GM19099 (cell line): ENCODE results near the gene TUBGCP2.

ENCODE experiments used
- POLR2A ChIP-seq: IDR thresholded peaks from 3 replicates; pipeline ENCODE4 v1.6.1; 2011; ENCODE audit warnings: low read depth; ENCODE audit not compliant: insufficient read length; ENCODE audit errors: extremely low read depth

The TUBGCP2 gene

DNA sequence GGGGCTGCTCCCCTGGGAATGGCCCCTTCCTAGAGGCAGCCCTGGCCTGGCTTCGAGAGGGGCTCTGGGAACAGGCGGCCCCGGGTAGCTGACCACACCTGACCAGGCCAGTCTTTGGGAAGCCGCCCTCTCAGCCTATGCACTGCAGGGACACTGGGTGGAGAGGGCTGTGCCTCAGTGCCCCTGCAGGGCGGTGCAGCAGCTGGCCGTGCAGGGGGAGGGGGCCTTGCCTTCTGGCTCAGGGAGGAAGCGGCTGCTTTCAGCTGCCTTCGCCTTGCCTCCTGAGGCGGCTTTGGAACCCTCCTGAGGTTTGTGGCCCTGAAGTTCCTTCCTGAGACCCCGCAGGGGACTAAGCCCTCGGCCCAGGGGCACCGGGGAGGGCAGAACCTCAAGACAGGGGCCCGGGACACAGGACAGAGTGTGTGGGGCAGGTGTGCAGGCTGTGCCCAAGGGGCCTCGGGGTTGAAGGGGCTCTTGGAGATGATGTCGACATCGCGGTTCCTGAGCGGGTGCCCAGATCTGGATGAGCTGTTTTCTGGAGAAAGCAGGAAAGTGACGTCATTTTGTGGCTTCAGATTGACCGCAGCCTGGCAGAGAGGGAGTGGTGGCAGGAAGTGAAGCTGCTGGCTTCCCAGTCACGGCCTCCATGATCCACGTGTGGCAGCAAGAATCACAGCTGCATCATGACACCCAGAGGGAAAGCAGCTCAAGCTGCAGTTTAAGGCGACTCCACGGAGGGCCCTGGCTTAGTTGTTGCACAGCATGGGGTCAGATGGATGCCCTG lies 49.7 kb downstream of the TUBGCP2 start:
- no peak for TF ChIP-seq POLR2A

DNA sequence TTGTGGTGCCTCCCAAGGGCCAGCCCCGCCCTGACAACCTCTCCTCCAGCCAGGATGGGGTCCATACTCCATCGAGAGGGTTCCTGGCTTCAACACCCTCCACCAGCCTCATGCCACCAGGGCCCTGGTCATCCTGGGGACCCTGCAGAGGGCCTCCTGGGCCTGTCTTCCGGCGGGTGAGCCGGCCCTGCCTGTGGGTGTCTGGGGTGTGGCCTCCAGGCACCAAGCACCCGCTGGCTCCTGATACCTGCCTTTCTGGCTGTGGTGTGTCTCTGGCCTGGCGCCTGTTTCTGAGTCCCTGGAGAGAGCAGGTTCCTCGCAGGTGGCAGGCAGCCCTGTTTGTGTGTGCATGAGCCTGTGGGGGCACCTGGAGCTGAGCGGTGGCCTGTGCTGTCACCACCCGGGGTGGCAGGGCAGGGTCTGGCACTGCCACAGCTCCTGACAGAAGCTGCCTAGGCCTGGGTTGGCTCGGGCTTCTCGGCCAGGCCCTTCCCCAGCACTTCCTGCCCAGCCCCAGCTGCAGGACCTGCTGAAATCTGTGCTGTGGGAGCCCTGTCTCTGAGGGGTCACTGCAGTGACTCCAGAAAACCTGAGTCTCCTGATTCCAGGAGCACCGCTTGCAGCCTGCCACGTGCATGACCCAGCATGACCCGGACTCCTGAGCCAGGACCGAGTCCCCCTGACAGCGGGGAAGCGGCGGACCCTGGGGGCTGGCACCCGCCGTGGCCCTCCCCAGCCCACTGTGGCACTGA lies 50.4 kb downstream of the TUBGCP2 start:
- TF ChIP-seq POLR2A, result no peak

DNA sequence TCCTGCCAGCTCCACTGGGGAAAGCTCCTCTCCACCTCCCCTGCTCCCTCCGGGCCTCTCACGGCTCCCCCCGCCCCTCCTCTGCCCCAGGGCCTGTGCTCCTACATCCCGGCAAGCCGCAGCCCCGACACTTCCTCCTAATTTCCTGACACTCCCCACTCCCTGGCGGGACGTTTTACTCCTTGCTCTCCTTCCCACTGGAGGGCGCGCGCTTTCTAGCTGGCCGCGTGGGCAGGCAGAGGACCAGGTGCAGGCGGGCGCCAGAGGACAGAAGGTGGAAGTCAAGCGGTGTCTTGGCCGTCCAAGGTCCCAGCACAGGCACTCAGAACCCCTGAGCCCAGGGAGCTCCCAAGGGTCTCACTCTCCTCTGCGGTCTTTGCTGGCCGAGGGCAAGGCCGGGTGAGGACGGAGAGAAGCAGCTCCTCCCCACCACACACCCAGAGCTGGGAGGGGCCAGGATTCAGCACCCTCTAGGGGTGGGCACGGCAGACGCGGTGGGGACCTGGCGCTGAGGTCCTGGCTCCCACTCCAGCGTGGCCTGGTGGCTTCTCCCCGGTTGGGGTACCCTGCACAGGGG lies 51.1 kb downstream of the TUBGCP2 start:
- no peak for TF ChIP-seq POLR2A

DNA sequence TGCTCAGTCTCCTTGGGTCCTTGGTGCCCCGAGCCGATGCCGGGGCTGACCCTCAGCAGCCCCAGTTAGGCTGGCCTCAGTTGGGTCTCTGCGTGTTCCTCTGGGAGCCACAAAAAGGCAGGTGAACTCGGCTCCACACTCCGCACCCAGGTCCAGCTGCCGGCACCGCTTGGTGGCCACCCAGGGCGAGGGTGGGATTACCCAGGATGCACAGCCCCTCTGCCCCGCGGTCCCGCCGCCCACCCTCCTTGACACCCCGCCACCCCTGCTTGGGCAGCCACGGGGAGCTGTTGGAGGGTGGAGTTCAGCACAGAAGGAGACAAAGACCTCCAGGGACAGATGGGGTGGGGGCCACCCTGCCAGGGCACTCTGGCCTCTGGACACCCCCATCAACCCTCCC lies 53.3 kb downstream of the TUBGCP2 start:
- TF ChIP-seq POLR2A, result no peak

DNA sequence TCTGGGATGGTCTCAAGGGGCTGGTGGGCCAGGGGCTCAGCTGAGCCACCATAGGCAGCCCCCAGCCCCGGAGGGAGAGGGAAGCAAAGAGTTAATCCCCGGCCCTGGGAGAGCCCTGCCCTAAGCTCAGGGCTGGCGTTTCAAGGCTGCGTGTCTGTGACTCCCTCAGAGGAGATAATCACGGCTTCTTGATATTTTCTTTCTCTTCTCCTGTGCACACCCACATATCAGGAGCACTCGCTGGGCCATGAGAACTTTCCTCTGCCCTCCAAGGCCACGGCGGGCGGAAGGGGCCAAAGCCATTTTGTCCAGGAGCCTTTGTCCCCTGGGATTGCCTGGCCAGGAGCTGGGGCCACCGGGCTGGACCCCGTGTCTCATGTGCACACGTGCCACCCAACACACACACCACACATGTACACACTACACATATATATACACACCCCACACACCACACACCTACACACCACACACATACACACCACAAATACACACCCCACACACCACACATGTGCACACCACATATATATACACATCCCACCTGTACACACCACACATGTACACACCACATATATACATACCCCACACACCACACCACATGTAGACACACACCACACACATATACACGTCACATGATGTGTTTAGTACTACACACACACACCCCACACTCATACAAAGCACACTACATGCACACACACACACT lies 54.1 kb downstream of the TUBGCP2 start:
- no peak for TF ChIP-seq POLR2A

DNA sequence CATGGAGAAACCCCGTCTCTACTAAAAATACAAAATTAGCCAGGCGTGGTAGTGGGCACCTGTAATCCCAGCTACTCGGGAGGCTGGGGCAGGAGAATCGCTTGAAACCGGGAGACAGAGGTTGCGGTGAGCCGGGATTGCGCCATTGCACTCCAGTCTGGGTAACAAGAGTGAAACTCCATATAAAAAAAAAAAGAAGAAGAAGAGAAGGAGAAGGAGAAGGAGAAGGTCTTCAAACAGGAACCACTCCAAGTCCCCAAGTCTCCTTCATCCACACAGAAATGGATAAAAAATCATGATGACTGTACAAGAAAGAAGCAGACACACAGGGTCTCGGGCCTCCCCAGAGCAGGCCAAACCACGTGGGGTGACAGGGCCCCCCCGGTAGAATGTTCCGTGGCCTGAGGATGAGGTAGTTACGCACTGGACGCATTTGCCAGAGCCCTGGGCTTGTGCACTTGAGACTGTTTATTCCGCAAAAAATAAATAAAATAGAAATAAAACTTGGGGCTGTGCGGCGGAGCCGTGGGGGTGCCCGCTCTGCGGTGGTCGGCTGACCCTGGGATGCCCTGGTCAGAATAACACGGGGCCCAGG lies 55.2 kb downstream of the TUBGCP2 start:
- TF ChIP-seq POLR2A, result no peak

DNA sequence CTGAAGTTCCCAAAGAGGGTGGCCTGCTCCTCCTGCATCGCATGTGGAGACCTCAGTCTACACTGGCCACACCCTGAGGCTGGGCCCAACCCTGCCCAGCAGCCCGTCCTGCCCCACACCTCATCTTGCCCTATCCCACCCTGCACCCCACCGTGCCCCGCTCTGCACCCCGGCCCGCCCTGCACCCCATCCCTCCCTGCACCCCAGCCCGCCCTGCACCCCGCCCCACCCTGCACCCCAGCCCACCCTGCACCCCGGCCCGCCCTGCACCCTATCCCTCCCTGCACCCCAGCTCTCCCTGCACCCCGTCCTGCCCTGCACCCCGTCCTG lies 56.5 kb downstream of the TUBGCP2 start:
- TF ChIP-seq POLR2A, result no peak

DNA sequence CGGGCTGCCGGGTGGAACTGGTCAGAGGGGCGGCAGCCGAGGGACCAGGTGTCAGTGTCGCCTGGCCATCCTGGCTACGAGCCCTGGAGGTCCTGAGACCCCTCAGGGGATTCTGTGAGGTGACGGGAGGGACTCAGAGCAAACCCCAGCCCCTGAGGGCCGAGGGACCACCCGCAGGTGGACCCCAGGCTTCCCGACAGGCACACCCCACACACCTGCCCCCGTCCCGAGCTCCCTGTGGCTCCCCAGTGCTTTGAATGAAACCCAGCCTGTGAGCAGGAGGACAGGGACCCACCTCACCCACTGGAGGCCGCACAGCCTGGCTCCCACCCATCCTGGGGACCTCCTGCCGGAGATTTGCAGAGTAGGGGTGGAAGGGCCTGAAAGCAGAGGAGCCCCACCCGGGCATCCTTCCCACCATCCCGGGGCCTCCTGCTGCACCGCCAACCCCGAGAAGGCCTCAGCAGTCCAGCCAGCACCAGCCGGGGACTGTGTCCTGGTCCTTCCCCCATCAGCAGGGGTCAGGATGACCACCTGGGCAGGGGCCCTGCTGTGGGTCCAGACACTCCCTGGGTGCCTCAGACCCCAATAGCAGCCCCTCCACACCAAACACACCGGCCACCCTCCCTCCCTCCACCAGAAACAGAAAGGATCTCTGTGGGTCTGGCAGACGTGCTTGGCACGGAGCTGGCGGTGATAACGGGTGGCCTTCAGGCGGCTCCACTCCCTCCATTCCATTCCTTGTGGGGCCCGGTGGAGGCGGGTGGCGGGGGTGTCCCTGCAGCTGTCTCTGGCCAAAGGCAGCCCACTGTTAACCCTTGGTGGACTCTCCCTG lies 57.1 kb downstream of the TUBGCP2 start:
- TF ChIP-seq POLR2A, result no peak

DNA sequence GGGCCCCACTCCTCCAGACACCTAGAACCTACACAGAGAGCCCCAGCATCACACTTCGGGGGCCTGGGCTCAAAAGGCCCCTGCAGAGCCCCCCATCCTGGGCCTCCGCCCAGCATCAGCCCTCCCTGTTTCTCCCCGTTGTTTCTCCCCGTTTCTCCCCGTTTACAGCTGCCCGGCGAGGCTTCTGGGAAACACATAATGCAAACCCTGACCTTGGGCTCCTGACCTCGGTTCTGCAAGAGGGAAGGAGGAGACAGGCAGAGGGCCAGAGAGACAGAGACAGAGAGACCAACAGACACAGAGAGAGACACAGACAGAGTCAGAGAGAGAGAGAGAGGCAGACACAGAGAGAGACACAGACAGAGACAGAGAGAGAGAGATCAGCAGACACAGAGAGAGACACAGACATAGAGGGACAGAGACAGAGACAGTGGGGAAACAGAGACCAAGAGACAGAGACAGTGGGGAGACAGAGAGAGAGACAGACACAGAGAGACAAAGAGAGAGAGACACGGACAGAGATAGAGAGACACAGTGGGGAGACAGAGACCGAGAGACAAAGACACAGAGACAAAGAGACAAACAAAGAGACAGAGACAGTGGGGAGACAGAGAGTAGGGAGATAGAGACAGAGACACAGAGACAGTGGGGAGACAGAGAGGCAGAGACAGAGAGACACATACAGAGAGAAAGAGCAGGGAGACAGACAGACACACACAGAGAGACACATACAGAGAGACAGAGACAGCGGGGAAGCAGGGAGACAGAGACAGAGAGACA lies 58.5 kb downstream of the TUBGCP2 start:
- no peak for TF ChIP-seq POLR2A

DNA sequence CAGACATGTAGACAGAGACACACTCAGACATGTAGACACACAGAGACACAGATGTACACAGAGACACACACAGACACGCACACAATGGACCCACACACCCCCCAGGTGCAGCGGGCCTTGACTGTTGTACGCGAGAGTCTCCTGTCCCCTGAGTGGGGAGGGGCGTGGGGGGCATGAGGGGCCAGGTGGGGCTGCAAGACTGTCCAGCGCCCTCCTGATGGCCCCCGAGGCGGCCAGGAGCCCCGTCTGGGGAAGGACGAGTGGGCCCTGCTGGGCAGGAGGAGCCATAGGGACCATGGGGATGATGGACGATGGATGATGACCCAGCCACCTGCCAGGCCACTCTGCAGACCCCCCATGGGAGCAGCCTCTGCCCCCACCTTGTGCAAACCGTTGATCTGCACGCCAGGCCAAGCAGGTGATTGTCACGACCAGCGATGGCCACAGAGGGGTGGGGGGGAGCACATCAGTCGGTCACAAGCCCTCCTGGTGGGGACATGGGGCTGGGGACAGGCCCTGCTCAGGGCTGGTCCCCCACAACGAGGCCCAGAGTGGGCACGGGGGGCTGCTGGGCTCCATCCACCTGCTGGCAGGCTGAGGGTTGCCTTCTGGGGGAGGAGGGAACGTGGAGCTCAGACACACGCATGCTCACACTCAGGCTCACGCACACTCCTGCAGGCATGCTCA lies 59.4 kb downstream of the TUBGCP2 start:
- no peak for TF ChIP-seq POLR2A

DNA sequence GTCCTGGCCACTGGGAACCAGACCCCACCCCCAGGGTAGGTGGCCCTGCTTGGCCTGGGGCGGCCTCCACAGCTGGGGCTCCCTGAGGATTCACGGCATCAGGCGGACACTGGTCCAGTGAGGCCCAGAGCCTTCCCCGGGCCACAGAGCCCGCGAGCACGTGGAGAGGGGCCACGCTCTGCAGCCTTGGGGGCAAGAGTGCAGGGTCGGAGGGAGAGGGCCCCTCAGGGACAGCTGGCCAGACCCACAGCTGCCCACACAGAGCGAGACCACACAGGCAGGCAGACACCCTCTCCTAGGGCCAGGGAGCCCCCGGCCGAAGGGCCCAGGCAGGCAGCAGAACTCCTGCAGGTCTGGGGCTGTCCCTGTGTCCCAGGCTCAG lies 60.3 kb downstream of the TUBGCP2 start:
- no peak for TF ChIP-seq POLR2A

DNA sequence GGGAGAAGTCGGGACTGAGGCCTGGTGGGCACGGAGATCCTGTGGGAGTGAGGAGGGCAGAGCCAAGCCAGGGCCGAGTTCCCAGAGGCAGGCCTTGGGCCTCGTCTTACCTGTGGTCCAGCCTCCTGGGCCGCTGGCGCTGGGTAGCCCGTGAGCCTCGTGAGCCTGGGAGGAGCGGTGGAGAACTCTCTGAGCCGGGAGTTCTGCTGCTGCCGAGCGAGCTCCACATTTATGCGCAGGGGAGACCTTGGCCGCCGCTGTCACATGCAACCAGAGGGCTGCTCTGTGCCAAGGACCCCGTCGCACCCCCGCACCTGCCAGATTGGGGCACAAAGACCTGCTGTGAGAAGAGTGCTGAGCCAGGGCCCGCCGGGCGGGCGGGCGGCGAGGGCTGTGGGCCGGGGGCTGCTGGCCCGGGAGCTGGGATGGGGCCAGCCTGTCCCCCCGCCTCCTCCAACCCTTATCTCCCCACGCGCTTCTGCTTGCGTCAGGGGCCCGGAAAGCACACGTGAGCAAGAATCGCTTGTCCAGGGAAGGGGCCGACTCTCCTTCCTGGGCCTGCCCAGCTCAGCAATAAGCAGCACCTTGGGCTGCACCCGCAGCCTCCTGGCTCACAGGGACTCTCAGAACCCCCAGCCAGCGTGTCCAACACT lies 60.9 kb downstream of the TUBGCP2 start:
- TF ChIP-seq POLR2A, result no peak

DNA sequence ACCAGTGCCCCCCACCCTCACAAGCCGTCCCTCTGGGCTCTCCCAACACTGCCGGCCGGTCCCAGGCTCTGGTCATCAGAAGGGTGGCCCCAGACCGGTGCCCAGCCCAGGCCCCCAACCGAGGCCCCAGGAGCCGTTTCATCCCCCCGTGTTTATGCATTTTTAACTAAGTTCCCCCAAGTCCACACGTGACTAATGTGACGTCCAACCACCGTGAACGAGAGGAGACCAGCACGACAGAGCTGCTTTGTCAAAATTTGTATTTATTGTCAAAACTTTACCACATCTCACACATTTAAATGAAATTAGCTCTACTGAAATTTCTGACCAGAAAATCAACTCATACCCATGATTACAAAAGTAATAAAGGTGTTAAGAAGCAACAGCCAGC lies 62.4 kb downstream of the TUBGCP2 start:
- TF ChIP-seq POLR2A, result no peak
